ENCODE results near the gene JKAMP.
"Not testable (repeated sequence)": the region's sequence is repeated elsewhere in the genome, so short reads cannot be mapped to it uniquely, and the experiment has no call there.

Gene JKAMP, protein sequence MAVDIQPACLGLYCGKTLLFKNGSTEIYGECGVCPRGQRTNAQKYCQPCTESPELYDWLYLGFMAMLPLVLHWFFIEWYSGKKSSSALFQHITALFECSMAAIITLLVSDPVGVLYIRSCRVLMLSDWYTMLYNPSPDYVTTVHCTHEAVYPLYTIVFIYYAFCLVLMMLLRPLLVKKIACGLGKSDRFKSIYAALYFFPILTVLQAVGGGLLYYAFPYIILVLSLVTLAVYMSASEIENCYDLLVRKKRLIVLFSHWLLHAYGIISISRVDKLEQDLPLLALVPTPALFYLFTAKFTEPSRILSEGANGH

DNA sequence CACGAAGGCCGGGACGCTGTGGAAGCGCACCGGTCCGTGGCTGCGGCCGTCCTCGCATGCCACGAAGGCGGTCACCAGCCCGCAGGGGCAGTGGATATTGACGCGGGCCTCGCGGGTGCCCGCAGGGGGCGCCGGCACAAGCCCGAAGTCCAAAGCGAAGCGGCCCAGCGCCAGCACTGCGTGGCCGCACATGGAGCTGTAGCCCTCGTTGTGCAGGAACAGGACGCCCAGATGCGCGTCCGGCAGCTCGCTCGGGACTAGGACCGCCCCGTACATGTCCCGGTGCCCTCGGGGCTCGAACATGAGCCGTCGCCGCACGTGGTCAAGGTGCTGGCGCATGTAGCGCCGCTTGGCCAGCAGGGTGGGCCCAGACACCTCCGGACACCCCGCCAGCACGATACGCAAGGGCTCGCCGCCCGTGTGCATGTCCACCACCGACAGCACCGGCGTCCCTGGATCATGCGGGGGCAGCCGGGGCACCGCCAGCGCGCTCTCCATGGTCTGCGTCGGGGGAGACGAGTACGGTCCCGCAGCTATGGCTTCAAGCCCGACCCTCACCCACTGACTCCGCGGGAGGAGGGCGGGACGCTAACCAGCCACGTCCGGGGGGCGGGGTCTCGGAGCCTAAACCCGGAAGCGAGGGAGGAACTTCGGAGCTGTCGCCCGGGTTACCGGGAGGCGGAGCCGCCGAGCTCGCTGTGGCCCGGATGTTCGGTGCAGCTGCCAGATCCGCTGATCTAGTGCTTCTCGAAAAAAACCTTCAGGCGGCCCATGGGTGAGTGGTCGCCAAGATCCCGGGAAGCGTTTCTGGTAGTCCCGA is at the start of gene JKAMP, which contains the start of gene L3HYPDH:
Gene JKAMP, plus strand, starts transcription at position 699 of the 820 bp plus-strand sequence. Its CDS starts 73 bp downstream, at position 772.
Gene L3HYPDH, minus strand, starts transcription at position 590 of the 820 bp plus-strand sequence. Its CDS starts 92 bp downstream, at position 498.
- DNase-seq (ENCODE audit: low read depth in 3 of 3), result peak; percentile 96 to 98 (median 98)

DNA sequence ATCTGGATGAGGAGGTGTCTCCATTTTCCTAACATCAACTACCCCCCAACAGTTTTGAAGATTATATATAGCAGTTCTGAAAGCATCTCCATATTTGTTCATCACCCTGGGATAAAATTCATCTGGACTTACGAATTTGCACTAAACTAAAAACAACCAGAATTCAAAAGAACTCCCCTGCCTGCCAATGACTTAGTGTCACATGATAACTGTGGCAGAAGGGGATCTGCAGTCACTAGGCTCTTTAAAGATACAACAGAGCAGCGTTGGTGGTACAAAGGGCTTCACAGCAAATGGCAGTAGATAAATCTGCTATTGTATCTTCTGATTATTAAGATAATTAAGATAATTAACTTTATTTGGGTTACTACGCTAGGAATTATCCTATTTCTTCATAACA is 49.2 kb upstream of the JKAMP start:
- no peak for DNase-seq (ENCODE audit: low read depth in 3 of 3)

DNA sequence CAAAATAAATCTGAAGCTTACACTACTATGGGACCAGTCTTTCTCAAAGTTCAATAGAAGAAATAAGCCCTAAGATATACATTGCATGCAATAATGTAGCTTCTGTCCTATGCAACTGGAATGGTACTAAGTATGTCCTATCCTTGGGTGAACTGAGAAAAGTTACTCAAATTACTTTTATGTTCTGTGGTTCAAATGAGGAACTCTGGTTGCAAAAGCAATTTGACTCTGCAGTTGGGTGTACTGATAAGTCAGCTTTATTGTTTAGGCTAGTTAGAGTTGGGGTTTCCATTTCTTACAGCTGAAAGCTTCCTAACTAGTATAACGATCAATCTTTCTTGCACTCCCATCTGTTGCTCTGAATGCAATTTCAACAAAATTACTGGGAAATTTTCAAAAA is 48.3 kb upstream of the JKAMP start:
- no peak for DNase-seq (ENCODE audit: low read depth in 3 of 3)

DNA sequence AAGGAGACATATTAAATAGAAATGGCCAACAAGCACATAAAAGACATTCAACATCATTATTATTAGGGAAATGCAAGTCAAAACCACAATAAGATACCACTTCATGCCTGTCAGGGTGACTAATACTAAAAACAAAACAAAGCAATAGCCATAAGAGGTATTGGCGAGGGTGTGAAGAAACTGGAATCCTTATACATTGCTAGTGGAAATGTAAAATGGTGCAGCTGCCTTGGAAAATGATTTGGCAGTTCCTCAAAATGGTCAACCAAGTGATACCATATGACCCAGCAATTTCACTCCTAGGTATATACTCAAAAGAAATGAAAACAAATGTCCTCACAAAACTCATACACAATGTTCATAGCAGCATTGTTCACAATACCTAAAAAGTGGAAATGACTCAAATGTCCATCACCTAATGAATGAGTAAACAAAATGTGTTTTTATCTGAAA is 46.1 kb upstream of the JKAMP start:
- DNase-seq (ENCODE audit: low read depth in 3 of 3), result no peak

DNA sequence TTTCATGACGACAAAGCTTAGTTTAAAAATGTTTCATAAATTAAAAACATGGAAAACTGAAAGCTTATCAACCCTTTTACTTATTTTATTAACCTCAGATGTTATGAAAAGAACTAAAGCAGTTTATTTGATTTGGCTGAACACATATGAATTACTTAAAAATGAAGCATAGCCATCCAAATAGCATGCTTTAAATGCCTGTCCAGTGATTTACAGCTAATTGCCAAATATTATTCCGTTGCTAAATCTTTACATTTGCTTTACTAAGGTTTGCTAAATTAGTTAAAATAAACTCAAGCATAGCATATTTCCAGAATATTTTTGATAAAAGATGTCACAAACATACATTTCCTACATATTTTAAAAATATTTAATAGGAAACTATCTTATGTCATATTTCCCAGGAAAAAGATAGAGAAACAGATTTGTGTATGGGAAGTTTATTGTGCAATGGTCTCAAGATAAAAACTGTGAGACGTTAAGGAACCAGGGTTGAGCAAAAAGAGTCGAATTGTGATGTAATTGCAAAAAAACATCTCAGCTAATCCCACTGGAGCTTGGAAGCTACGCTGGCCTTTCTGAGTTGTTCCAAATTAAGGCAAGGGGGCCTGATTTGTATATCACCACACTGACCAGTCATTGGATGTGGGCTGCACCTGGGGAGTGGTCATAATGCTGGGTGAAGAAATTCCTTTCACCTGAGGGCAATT is 44.9 kb upstream of the JKAMP start:
- no peak for DNase-seq (ENCODE audit: low read depth in 3 of 3)

DNA sequence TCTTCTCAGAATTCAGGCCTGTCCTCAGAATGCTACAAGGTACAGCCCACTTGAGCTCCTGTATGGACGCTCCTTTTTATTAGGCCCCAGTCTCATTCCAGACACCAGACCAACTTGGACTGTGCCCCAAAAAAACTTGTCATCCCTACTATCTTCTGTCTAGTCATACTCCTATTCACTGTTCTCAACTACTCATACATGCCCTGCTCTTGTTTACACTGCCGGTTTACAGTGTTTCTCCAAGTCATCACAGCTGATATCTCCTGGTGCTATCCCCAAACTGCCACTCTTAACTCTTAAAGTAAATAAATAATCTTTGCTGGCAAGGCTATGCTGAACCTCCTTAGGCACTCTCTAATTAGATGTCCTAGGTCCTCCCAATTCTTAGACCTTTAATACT is 35.6 kb upstream of the JKAMP start:
- not testable (repeated sequence) for DNase-seq (ENCODE audit: low read depth in 3 of 3)

DNA sequence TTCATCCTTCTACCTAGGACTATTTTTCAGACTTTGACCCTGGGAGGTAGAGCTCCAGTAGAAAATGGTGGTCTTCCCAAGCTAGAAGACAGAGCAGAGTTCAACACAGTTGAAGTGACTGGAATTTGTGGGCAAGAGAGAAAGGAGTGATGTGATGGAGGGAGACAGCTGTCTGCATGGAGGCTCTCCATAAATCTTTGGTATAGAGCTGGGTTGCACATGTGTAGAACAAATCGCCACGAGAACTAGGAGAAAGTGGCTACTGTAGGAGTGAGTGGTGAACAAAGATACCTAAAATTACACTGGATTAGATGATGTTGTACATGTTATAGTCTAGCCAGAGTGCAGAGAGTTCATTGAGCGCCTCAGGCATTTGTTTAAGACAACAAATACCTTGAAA is 33.6 kb upstream of the JKAMP start:
- DNase-seq (ENCODE audit: low read depth in 3 of 3), result no peak

DNA sequence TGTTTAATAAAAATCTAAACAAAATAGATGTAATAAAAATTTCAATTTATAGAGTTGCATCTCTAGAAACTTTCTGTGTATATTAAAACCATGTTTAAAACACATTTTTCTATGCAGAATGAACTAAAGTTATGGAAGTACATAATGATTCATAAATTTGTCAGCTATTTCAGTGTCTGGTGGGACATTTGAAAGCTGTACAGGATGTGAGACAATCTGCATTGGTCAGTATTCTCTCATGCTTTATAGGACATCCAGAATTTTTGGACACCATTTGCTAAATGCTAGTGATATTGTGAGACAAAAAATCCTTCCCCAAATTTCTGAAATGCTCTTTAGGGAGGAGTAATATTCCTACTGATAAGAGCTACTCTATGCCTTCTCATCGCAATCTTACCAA is 32.5 kb upstream of the JKAMP start:
- DNase-seq (ENCODE audit: low read depth in 3 of 3), result no peak

DNA sequence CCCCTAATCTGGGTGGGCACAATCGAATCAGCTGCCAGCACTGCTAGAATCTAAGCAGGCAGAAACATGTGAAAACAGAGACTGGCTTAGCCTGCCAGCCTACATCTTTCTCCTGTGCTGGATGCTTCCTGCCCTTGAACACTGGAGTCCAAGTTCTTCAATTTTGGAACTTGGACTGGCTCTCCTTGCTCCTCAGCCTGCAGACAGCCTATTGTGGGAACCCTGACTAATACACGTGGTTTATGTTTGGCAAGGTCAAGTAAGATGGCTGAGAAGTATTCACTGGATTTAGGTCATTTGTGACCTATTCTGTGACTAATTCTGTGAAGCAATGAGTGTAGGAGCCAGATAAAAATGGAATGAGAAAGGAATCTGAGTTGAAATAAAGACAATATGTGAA is 30.2 kb upstream of the JKAMP start:
- no peak for DNase-seq (ENCODE audit: low read depth in 3 of 3)

DNA sequence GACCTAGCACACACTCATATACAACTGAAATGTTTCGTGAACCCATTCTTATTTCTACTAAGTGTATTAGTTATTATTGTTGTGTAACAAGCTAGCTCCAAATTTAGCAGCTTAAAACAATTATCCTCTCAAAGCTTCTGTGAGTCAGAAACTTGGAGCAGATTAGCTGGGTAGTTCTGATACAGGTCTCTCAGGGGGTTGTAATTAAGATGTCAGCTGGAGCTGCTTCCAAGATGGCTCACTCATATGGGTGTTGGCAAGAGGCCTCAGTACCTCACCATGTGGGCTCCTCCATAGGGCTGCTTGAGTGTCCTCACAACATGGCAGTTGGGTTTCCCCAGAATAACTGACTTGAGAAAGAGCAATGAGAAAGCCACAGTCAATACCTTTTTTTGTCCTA is 28.9 kb upstream of the JKAMP start:
- no peak for DNase-seq (ENCODE audit: low read depth in 3 of 3)

DNA sequence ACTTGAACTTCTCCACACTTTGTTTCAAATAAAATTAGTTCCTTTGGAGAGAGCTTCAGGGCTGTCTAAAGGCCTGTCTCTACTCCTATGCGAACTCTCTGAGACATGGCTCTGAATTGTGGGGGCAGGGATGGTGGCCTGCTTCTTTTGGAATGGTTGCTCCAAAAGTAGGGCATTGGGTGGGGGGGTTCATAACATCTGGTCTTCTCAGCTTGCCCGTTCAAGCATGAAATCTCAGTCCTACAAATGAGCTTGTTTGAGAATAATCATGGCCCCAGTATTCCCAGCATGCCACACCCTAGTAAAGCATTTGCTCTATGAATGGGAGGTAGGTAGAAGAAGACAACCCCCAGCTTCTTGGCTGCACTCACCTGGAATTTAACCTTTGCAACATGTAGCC is 25.8 kb upstream of the JKAMP start:
- no peak for DNase-seq (ENCODE audit: low read depth in 3 of 3)

DNA sequence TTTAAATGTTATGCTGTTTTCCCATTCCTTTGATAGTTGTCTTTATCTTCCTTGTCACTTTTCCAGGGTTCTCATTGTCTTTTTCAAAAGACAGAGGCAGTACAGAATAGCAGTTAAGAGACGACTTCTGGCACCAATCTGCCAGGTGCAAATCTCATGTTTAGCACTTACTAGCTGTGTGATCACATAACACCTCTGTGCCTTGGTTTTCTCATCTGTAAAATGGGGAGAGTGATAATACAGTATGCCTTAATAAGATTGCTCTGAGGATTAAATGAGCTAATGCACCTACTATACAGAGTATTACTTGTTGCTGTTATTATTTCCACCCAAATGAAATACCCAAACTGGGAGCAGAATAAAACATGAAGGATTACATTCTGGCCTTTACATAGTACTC is 23.9 kb upstream of the JKAMP start:
- no peak for DNase-seq (ENCODE audit: low read depth in 3 of 3)

DNA sequence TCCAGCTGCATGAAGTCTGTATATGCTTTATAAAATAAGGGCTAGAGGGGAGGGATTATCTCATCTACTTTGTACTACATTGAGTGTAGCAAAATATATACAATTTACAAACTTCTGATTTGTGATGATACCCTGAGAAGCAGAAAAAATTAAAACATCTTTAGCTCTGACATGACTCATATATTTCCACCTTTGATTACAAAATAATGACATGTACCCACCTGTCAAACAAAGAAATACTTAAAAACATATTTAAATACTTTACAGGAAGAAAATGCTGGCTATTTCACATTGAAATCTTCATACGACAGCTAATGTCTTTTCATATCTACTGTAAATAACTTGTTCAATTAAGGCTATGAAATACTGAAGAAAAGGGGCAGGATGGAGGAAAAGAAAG is 22.4 kb upstream of the JKAMP start:
- no peak for DNase-seq (ENCODE audit: low read depth in 3 of 3)

DNA sequence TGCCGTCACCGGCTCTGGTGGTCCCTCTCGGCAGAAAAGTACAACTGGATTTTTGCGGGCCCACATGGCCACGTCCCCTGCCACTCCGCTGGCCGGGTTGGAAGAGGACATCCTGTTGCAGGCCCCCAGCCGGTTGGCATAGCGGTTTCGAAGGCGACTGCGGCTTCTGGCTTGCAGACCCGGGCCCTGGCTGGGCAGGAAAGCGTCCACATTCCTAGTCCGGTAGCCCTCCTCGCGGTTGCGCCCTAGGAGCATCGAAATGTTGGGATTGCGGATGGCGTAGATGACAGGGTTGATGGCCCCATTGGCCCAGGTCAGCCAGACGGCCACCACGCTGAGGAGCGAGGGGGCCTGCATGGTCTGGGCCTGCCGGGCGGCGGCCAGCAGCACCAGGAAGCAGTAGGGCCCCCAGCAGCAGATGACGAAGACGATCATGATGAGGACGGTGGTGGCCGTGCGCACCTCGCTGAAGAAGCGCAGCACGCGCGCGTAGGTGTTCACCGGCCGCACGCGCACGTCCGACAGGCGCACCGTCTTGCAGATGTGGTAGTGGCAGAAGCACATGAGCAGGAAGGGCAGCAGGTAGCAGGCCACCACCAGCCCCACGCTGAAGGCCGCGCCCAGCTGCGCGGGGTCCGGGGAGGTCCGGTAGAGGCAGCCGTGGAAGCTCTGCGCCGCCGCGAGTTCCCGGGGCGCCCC is 20.4 kb upstream of the JKAMP start:
- DNase-seq (ENCODE audit: low read depth in 3 of 3), result peak in 2 of 3 experiments; percentile 2 to 39

DNA sequence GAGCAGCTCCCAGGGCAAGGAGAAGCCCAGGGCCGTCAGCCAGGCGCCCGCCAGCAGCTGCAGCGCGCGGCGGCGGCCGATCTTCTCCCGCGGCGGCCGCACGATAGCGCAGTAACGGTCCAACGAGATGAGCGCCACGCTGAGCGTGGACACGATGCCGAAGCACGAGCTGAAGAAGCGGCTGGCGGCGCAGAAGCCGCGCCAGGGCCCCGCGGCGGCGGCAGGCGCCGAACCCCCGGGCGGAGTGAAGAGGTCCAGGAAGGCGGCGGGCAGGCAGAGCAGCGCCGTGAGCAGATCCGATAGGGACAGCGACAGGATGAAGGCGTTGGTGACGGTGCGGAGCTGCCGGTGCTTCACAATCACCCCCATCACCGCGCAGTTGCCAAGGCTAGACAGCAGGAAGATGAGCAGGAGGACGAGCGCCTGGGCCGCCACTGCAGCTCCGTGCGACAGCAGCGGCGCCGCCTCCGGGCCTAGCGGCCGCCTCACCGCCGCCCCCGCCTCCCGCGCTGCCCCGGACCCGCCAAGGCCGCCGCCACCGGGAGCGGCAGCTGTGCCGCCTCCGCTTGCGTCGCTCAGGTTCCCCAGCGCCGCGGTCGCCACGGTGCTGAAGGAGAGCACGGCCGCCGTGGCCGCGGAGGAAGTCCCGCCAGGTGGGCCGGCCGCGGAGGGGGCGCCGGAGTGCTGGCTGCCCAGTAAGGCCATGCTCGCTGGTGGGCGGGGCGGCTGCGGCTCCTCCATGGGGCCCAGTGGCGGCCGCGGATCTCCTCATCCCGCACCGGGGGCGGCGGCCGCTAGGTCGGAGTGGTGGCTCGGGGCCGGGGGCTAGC is 19.6 kb upstream of the JKAMP start:
- DNase-seq (ENCODE audit: low read depth in 3 of 3), result peak; percentile 11 to 39 (median 11)

DNA sequence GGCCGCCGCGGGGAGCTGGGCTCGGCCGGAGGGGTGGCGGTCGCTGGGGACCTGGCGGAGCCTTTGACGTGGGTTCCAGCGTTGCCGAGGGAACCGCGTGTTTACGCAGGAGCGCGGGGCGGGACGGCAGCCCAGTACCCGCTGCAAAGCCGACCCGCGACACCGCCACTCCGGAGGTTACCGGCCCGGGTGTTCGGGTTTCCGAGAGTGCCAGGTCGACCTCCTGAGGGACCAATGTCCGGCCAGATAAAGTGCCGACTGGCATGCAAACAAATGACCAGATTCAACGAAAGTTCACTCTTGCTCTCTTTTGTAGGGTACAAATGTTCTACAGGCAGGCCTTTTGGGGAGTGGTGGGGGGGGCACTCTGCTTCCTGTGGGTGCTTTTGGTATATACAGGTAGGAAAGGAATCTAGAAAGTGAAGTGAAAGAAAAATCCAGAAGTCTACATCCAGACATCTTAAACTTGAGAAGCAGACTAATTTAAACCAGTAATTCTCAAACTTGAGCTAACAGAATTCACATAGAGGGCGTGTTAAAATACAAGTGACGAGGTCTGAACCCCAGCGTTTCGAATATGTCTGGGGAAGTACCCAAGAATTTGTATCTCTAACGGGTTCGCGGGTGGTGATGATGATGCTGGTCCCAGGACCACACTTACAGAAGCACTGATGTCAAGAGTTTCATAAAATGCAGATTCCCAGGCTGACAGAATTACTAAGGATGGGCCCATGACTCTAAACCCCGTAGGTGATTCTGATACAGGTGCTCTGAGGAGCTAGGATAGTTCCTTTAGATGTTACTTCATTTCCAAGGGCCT is 18.8 kb upstream of the JKAMP start, which contains the start of gene GPR135:
Gene GPR135, minus strand, starts transcription at position 65 of the 820 bp plus-strand sequence. CDS start 154 bp downstream, outside the sequence.
- peak in 1 of 3 experiments; percentile 33 for DNase-seq (ENCODE audit: low read depth in 3 of 3)

DNA sequence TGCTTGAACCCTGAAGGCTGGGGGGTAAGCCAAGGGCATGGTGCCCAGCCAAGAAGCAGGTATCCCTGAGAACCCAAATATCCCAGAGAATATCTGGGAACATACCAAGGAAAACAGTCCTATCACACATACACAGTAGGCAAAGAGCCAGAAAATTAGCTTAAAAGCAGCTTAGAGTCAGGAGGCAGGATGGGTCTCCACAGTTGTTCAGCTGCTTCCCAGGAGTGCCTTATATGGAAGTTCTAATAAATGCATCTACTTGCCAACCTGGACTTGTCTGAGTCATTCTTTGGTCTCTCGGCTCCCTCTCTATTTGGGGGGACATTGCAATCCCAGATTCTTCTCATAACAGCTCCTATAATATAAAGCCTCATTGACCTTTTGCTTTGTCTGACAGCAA is 10.1 kb upstream of the JKAMP start:
- no peak for DNase-seq (ENCODE audit: low read depth in 3 of 3)

DNA sequence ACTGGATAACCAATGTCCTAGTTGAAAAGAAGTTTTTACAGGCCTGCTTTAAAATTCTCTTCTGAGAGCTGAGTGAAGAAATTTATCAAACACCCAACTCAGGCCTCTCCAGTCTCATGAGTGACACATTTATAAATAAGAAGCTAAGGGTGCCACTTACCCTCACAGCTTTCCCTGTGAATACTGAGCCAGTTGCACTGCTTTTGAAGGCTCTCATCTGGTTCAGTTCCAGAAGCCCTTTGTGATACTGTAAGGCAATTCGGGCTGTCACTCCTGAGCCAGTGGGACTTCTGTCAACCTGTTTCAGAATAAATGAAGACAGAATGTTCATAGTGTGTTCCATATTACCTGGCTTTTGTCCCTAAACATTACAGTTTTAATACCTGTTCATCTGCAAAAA is 8.6 kb upstream of the JKAMP start:
- DNase-seq (ENCODE audit: low read depth in 3 of 3), result no peak

DNA sequence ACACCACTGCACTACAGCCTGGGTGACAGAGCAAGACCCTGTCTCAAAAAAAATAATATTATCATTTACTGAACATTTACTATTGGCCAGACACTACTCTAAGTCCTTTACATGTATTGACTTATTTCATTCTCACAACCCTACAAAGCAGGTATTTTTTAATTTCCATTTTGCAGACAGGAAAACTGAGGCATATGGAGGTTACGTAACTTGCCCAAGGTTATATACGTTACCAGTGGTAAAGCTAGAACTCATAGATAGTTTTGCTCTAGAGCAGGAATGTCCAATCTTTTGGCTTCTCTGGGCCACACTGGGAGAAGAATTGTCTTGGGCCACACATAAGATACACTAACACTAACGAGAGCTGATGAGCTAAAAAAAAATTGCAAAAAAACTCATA is 5.8 kb upstream of the JKAMP start:
- no peak for DNase-seq (ENCODE audit: low read depth in 3 of 3)

DNA sequence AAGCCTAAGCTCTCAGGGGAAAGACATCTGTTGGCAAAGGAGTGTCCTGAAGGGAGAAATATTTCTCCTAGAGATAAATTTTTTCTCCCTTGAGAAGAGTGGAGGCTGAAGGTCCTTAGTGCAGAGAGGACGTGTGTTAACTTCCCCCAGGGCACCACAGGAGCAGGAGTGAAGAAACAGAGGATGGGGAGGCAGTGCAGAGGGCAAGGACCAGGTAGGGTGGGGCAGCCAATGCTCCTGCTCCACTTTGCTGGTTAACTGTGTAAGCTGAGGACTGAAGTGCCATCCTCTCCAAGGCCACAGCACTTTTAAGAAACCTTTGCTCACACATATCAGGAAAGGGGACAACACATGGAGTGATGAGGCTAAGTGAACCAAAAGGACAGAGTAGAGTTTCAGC is 4.2 kb upstream of the JKAMP start:
- DNase-seq (ENCODE audit: low read depth in 3 of 3), result no peak

Data from stimulated activated CD4-positive, alpha-beta T cell treated with anti-CD3 and anti-CD28 coated beads, TNF-alpha, amount 100 ng/mL, for 24 hours (primary cell).